GM12875 (cell line): ENCODE data around the gene UST.

Source experiments
- H3K4me3 ChIP-seq: one replicate; pipeline ENCODE4 v1.5.1; 2011; ENCODE audit warnings: low read depth, low read length, control low read depth
- TF ChIP-seq, protein P1 (sequence below): IDR thresholded peaks from 2 replicates; pipeline ENCODE4 v1.5.1; 2011; ENCODE audit warnings: low read depth, mild to moderate bottlenecking, control low read depth, inconsistent platforms, low read length, moderate library complexity, borderline replicate concordance; ENCODE audit not compliant: insufficient read depth

The UST gene

DNA sequence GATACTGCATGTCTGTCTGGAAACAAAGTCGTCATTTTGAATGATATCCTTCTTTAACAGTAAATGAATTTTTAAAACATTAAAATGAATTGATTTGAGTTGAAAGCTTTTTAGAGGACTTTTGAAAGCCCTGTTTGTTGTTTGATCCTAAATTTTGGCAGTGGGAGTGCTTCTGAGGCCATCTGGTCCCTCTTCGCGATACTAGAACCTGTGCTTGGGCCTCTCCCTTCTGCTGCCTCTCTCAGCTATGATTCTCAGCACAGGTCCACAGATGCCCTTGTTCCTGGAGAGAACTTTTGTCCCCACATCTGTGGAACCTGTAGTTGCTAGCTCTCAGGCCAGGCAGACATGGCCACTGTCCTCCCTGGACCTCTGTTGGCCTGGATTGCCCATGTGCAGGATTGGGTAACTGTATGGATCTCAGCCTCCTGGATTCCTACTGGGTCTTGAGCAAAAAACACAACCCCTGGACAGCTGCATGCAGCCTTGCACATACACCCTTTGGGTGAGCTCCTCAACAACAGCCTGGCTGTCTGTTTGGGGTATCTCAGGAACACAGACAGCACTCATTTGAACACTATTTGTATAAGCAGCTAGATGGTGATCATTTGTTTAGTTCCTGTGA, 21.9 kb downstream of the UST start:
- TF ChIP-seq, protein P1, sequence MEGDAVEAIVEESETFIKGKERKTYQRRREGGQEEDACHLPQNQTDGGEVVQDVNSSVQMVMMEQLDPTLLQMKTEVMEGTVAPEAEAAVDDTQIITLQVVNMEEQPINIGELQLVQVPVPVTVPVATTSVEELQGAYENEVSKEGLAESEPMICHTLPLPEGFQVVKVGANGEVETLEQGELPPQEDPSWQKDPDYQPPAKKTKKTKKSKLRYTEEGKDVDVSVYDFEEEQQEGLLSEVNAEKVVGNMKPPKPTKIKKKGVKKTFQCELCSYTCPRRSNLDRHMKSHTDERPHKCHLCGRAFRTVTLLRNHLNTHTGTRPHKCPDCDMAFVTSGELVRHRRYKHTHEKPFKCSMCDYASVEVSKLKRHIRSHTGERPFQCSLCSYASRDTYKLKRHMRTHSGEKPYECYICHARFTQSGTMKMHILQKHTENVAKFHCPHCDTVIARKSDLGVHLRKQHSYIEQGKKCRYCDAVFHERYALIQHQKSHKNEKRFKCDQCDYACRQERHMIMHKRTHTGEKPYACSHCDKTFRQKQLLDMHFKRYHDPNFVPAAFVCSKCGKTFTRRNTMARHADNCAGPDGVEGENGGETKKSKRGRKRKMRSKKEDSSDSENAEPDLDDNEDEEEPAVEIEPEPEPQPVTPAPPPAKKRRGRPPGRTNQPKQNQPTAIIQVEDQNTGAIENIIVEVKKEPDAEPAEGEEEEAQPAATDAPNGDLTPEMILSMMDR: no peak
- no peak overlapping the region for H3K4me3 ChIP-seq

DNA sequence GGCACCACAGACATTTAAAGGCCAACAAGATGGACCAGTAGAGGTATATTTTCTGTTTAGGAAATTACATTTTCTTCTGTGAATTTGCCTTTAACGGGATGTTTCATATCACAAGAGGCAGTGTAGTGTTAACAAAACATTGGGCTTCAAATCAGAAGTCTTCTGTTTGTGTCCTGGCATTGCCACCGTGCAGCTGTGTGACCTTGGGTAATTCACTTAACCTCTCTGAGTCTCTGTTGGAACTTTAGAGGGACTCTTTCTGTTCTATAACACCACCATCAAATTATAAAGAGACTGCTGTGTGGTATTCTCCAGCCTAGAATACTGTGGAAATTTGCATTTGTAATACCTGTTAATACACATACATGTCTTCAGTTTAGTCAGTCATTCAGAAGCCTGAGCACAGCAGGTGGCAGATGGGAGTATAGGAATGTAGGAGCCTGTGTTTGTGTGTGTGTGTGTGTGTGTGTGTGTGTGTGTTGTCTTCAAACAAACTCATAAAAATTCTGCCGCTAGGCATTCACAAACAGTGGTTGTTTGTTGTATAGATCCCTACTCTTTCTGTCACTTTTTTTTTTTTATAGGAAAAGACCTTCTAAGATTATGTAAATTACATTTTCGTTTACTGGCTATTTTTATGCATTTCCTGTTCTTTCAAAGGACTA, 22.6 kb downstream of the UST start:
- no peak overlapping the region for H3K4me3 ChIP-seq
- TF ChIP-seq, protein P1: no peak

DNA sequence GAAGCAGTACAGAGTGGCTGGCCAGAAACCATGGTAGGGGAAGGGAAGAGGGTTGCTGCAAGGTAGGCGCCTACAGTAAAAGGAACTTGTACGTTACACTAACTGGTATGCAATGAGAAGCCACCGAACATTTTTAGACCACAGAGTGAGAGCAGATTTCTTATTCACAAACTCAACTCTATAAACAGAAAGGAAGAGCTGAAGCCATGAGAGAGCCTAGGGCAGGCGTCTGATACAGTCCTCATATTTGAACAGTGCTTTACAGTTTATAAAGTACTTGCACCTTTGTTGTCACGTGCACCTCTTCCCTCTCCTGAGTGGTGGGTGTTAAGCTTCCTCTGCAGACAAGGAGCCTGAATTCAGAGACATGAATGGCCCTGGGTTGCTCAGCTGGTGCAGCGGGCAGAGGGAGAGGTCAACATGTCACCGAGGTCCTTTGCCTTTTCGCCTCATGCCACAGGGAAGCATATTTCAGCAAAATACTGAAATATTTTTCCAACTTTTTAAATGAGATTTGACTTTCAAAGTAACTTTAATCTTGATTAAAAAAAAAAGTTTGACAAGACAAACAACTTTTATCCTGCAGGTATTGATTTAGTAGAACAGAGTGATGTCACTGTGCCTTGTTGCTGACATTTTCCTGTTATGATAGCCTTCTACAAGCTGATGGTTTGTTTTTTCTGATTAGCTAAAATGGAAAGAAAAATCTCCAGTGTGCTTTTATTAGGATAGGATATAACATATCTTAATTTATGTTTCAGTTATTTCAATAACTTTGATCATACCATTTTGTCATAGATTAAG, 23.8 kb downstream of the UST start:
- TF ChIP-seq, protein P1: no peak
- H3K4me3 ChIP-seq: no peak overlapping the region

DNA sequence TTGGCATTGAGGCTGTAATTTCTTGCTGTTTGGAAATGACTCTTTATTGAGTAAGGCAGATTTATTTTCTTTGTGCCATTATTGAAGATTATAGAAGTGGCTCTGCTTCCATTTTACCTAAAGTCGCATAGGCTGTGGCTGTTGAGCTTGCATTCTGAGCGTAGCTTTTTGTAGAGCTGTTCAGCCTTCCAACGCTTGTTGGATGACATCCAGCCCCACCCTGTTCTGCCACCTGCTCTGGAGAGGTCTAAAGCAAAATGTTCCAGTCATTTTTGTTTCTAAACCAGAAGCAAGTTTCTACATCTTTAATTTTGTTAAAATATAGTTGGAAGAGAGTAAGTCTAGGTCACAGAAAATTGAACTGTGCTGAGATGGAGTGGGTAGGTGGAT, 24.4 kb downstream of the UST start:
- H3K4me3 ChIP-seq: no peak overlapping the region
- TF ChIP-seq, protein P1: no peak

DNA sequence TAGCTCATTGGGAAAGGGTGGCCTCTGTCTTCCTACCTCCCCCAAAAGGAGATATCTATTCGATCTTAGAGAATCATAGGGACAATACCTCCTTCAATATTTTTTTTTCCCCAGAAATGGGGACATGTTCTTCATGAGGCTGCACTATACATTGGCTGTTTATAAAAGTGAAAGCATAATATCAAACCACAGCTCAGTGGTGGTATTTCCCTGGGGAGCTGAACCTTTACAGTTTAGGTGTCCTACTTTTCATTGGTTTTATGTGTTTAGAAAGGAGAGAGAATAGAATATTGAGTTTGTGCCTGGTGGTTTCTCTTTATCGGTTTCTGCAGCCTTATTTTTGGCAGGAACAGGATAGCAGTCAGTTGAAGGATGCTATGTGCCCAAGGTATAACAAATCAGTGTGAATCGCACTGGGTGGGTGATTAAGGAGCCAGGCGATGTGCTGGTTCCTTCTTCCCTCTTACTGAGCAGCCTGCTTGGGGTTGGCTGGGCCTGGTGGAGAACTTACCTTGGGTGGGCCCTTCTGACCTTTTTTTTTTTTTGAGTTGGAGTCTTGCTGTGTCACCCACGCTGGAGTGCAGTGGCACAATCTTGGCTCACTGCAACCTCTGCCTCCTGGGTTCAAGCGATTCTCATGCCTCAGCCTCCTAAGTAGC, 25.2 kb downstream of the UST start:
- TF ChIP-seq, protein P1: no peak
- H3K4me3 ChIP-seq: no peak overlapping the region

DNA sequence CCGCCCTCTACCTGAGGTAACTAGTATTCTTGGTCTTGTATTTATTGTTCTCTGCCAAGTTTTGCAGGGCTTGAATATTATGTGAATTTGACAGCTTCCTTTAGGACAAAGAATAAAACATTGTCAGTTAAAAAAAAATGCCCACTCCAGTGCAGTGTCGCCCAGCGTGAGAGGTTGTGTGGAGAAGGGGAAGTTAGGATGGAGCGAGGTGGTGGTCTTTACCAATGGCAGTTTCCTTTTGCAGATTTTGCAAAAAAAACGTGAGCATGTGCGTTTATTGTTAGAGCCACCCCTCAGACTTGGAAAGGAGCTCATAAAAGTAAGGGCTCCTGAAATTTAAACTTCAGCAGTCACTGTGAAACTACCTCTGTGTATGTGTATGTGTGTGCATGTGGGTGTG, 28.3 kb downstream of the UST start:
- TF ChIP-seq, protein P1: no peak
- no peak overlapping the region for H3K4me3 ChIP-seq
